Measurements from ENCODE around the gene RRP12.

GRCh38 chr10:97371696-97372095, 29.4 kb downstream of the RRP12 start:
- no peak for TF ChIP-seq POLR2A (IDR thresholded peaks at IDR 0.05; ENCODE audit: low read depth, low read length)
- TF ChIP-seq MAX (IDR thresholded peaks at IDR 0.05; ENCODE audit: insufficient read depth, insufficient read length): no peak

Measured in endothelial cell of umbilical vein (primary cell).